ENCODE measurements around the gene TF.

GRCh38 chr3:133767607-133768006, 21.4 kb downstream of the TF start:
- TF ChIP-seq EP300 (IDR thresholded peaks at IDR 0.05) = no peak
- no peak for TF ChIP-seq CTCF (IDR thresholded peaks at IDR 0.05)
- TF ChIP-seq POLR2A (IDR thresholded peaks at IDR 0.05) = no peak
